Heart right ventricle (tissue), 16 donors: Measurements from ENCODE around the gene NCLN. TPM values are rescaled to one million over a fixed set of nuclear protein-coding genes. Genes with fewer than 3 reads are reported as not detected.

Experiments
- ATAC-seq, 8 donors: fragments of 200-7000 bp; cut with Tn5 transposase; one replicate each; pipeline ENCODE4 v1.9.1; 2020; ENCODE audit warnings: mild to moderate bottlenecking in 8 of 8, moderate library complexity in 8 of 8, moderate number of reproducible peaks in 1 of 8
- DNase-seq, 2 donors: peaks; one replicate each; pipeline ENCODE4 v3.0.0-alpha.2; 2020
- H3K27ac ChIP-seq, 10 donors: fragments of 200-600 bp; sonication (generic) in 2 of 10; one replicate each; pipeline versions ENCODE4 v1.5.0 to v1.8.0; 2020 to 2022; ENCODE audit warnings: mild to moderate bottlenecking in 3 of 10
- H3K27me3 ChIP-seq, 7 donors: fragments of 200-600 bp; one replicate each; pipeline ENCODE4 v1.8.0; 2021 to 2022; ENCODE audit warnings: mild to moderate bottlenecking in 2 of 7
- H3K36me3 ChIP-seq, 9 donors: fragments of 200-600 bp; sonication (generic) in 1 of 9; one replicate each; pipeline versions ENCODE4 v1.5.0 to v1.8.0; 2020 to 2022; ENCODE audit warnings: mild to moderate bottlenecking in 2 of 9
- H3K4me1 ChIP-seq, 9 donors: fragments of 200-600 bp; sonication (generic) in 1 of 9; one replicate each; pipeline versions ENCODE4 v1.5.0 to v1.8.0; 2020 to 2022; ENCODE audit warnings: mild to moderate bottlenecking in 4 of 9
- H3K4me3 ChIP-seq, 10 donors: fragments of 200-600 bp; sonication (generic) in 2 of 10; one replicate each; pipeline versions ENCODE4 v1.5.0 to v1.8.0; 2020 to 2022; ENCODE audit warnings: mild to moderate bottlenecking in 7 of 10, moderate library complexity in 2 of 10
- H3K9me3 ChIP-seq, 11 donors: fragments of 200-600 bp in 10 of 11; sonication (generic) in 2 of 11; one replicate each; pipeline versions ENCODE4 v1.5.0 to v1.8.0; 2013 to 2022; ENCODE audit warnings: mild to moderate bottlenecking in 2 of 11, control low read depth in 1 of 11, moderate library complexity in 1 of 11
- WGBS, 2 donors: extraction: QIAGEN DNeasy Blood & Tissue Kit; methylation state at CpG; one replicate each; pipeline ENCODE4 v1.1.7; 2013; ENCODE audit warnings: inconsistent platforms in 1 of 2; 5-methylcytosine and 5-hydroxymethylcytosine counted together
- intact Hi-C, 10 donors: fragments of 100-400 bp; cut with DNase I; formaldehyde crosslinking; loops; one replicate each; pipeline versions ENCODE4 v1.11.1 to v1.14.2; 2022
- polyA plus RNA-seq, 2 donors: library from polyadenylated mRNA; stranded (reverse); fragments of 200-250 nt; gene quantifications; one replicate each; pipeline ENCODE4 v1.2.3, GENCODE V29; 2013
- total RNA-seq, 10 donors: library from RNA; stranded (reverse); fragmentation: NEBNext Ultra II Directional in 3 of 10; extraction: Animal tissue kit (Norgen Biotek cat#: 25700) in 3 of 10; gene quantifications; one replicate each; pipeline versions ENCODE4 v1.2.1 to v1.2.4, GENCODE V29; 2021 to 2023
- TF ChIP-seq, protein P1 (sequence below), 9 donors: fragments of 200-600 bp; sonication (generic) in 2 of 9; IDR thresholded peaks; one replicate each; pipeline versions ENCODE4 v1.5.0 to v1.8.0; 2021 to 2022; ENCODE audit warnings: antibody characterized with exemption in 9 of 9, mild to moderate bottlenecking in 5 of 9, moderate library complexity in 1 of 9
- donor health status: Arrhythmogenic right ventricular cardiomyopathy.
- donor health status: ischemic (EF 13 %, LVEDD 7.1; RV severe dilation, severe dysfunction).
- donor health status: healthy with polysubstance abuse.
- donor health status: DM: no; HTN: yes; CAD: no.
- donor health status: DM: no; HTN: no; CAD: no.
- donor health status: ischemic (EF 25% LVEDD 6.9; RV normal size, moderate dysfunction).
- donor health status: ischemic (EF 25% LVEDD 5.7; RV mildly dilated, moderate dysfunction).
- donor health status: healthy.
- donor health status: DM: yes; HTN: yes; CAD: no.
- donor health status: Ischemic cardiomyopathy.
- donor health status: ischemic (EF 35%, LVEDD 5.7; RV mildly dilated, moderate dysfunction).
- donor health status: nonischemic (EF 11% LVEDD 7.7; RV severe dilation, severe dysfunction).
- donor health status: DM: yes; HTN: yes; CAD: no.
- donor health status: PGD.
- donor health status: ischemic (EF 29% LVEDD 5.4; RV normal size, mild dysfunction).
- donor health status: nonischemic (EF 23%, LVEDD 6.1; RV moderate dilation, normal function).

NCLN gene
- total and polyA plus RNA-seq, 12 donors, result 17.1 to 43.6 (median 27.9) TPM

DNA sequence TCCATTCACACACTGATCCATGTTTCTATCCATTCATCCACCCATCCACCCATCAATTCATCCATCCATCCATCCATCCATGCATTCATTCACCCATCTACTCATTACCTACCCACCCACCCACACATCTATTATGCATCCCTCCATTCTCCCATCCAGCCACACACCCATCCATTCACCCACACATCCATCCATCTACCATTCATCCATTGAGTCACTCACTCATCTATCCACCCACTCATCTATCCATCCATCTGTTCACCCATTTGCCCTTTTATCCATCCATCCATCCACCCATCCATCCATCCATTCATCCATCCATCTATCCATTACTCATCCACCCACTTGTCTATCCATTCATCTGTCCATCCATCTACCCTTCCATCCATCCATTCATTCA lies 68.8 kb downstream of the NCLN start:
- no peak overlapping the region for H3K27ac ChIP-seq
- no peak overlapping the region for H3K4me3 ChIP-seq
- peaks cover 0 to 27% (median 6%) of the 10 kb centered on the region in 7 donors for H3K27me3 ChIP-seq
- TF ChIP-seq, protein P1, sequence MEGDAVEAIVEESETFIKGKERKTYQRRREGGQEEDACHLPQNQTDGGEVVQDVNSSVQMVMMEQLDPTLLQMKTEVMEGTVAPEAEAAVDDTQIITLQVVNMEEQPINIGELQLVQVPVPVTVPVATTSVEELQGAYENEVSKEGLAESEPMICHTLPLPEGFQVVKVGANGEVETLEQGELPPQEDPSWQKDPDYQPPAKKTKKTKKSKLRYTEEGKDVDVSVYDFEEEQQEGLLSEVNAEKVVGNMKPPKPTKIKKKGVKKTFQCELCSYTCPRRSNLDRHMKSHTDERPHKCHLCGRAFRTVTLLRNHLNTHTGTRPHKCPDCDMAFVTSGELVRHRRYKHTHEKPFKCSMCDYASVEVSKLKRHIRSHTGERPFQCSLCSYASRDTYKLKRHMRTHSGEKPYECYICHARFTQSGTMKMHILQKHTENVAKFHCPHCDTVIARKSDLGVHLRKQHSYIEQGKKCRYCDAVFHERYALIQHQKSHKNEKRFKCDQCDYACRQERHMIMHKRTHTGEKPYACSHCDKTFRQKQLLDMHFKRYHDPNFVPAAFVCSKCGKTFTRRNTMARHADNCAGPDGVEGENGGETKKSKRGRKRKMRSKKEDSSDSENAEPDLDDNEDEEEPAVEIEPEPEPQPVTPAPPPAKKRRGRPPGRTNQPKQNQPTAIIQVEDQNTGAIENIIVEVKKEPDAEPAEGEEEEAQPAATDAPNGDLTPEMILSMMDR (IDR thresholded peaks at IDR 0.05), result no peak
- intact Hi-C loops, result no loop called here
- no peak for ATAC-seq
- no peaks in the 10 kb centered on the region for H3K4me1 ChIP-seq
- H3K9me3 ChIP-seq, result peaks cover 0 to 15% (median 4%) of the 10 kb centered on the region in 11 donors
- DNase-seq, result no peak
- H3K36me3 ChIP-seq, result no peaks in the 10 kb centered on the region

DNA sequence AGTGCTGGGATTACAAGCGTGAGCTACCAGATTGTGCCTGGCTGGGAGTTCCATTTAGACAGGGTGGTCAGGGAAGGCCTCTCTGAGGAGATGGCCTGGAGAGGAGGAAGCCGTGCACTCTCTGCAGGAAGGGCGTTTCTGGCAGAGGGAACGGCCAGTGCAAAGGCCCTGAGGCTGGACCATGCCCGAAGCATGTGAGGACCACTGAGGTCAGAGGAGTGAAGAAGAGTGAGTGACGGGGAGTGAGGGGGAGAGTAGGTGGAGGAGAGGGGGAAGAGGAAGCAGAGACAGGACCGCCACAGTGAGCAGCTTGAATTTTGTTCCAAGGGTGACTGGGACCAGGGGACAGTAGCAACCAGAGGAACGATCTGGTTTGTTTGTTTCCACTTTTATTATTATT lies 71.3 kb downstream of the NCLN start:
- Histone ChIP-seq H3K27me3 (peaks cover 0 to 26% (median 8%) of the 10 kb centered on the region in 7 donors), H3K4me3 (no peak overlapping the region), H3K27ac (no peak overlapping the region), H3K36me3 (no peaks in the 10 kb centered on the region), H3K9me3 (peaks cover 0 to 15% (median 4%) of the 10 kb centered on the region in 11 donors), H3K4me1 (no peaks in the 10 kb centered on the region)
- ATAC-seq (no peak), DNase-seq (no peak)
- whole genome bisulfite sequencing, 2 donors, result 79 to 87% methylated on average over 8 of the region's 8 CpGs
- intact Hi-C loops, result no loop called here
- TF ChIP-seq, protein P1 (IDR thresholded peaks at IDR 0.05), result no peak

Other genes with a start within 250 kb of the NCLN start
- gene ZNF77, start 241.0 kb upstream of the NCLN start, total RNA-seq, result 1 to 10 TPM; 1.0 to 2.6 (median 2.3) TPM
- 1 to 10 TPM; 2.5 to 2.9 TPM for gene ZNF77, start 241.0 kb upstream of the NCLN start, polyA plus RNA-seq
- 1 to 10 TPM in 2 of 10 donors, under 1 TPM in 5, not detected in 3; 0.34 to 2.8 (median 0.45) TPM for gene TLE6, start 208.4 kb upstream of the NCLN start, total RNA-seq
- 1 to 10 TPM; 1.2 to 3.5 TPM for gene TLE6, start 208.4 kb upstream of the NCLN start, polyA plus RNA-seq
- 10 to 100 TPM; 28.2 to 64.5 (median 39.9) TPM for gene TLE2, start 156.7 kb upstream of the NCLN start, total RNA-seq
- gene TLE2, start 156.7 kb upstream of the NCLN start, polyA plus RNA-seq, result 10 to 100 TPM; 35.9 to 54.6 TPM
- 100 to 1,000 TPM; 653 to 857 (median 758) TPM for gene TLE5, start 123.4 kb upstream of the NCLN start, total RNA-seq
- 1,000 to 10,000 TPM in 1 of 2 donors, 100 to 1,000 TPM in 1; 679 to 1,254 TPM for gene TLE5, start 123.4 kb upstream of the NCLN start, polyA plus RNA-seq
- gene GNA11, start 91.6 kb upstream of the NCLN start, total RNA-seq, result 10 to 100 TPM; 57.4 to 83.2 (median 68.8) TPM
- gene GNA11, start 91.6 kb upstream of the NCLN start, polyA plus RNA-seq, result 10 to 100 TPM; 28.2 to 40.7 TPM
- 1 to 10 TPM in 5 of 10 donors, under 1 TPM in 5; 0.42 to 8.9 (median 0.99) TPM for gene GNA15, start 49.9 kb upstream of the NCLN start, total RNA-seq
- 1 to 10 TPM; 1.0 to 1.4 TPM for gene GNA15, start 49.9 kb upstream of the NCLN start, polyA plus RNA-seq
- 1 to 10 TPM in 1 of 10 donors, under 1 TPM in 9; 0.24 to 3.3 (median 0.59) TPM for gene S1PR4, start 7.2 kb upstream of the NCLN start, total RNA-seq
- 1 to 10 TPM; 1.5 to 1.9 TPM for gene S1PR4, start 7.2 kb upstream of the NCLN start, polyA plus RNA-seq
- gene CELF5, start 38.7 kb downstream of the NCLN start, total RNA-seq, result not detected
- not detected for gene CELF5, start 38.7 kb downstream of the NCLN start, polyA plus RNA-seq
- gene NFIC, start 180.7 kb downstream of the NCLN start, total RNA-seq, result 100 to 1,000 TPM; 132 to 217 (median 161) TPM
- 100 to 1,000 TPM in 1 of 2 donors, 10 to 100 TPM in 1; 52.3 to 147 TPM for gene NFIC, start 180.7 kb downstream of the NCLN start, polyA plus RNA-seq